Inflammatory macrophage treated with lipopolysaccharide for 1 hour (primary cell): Measurements from ENCODE around the gene PROB1.
"Not testable (repeated sequence)": the region's sequence is repeated elsewhere in the genome, so short reads cannot be mapped to it uniquely, and the experiment has no call there.

Source experiments
- DNase-seq, 2 donors: peaks; one replicate each; pipeline ENCODE4 v3.0.0-alpha.2; 2020 to 2022

Gene PROB1

GRCh38 chr5:139413963-139414362 is 19.1 kb upstream of the PROB1 start:
- no peak for DNase-seq

DNA sequence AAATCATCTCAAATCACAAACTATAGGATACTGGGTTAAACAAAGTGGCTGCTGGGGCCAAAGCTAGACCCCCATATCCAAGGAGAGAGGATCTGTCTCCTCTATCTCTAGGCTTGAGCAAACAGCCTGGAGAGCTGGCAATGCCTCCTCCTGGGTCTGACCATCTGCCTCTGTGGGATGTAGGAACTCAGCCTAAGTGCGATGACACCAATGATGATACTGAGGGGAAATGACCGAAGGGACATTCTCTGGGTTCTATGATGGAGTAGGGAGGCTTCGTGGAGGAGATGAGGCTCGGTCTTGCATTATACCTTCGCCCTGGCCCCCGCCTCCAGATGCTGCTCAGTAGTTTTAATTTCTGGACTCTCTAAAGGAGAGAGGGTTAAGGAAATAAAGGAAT is 18.2 kb upstream of the PROB1 start:
- DNase-seq: no peak

DNA sequence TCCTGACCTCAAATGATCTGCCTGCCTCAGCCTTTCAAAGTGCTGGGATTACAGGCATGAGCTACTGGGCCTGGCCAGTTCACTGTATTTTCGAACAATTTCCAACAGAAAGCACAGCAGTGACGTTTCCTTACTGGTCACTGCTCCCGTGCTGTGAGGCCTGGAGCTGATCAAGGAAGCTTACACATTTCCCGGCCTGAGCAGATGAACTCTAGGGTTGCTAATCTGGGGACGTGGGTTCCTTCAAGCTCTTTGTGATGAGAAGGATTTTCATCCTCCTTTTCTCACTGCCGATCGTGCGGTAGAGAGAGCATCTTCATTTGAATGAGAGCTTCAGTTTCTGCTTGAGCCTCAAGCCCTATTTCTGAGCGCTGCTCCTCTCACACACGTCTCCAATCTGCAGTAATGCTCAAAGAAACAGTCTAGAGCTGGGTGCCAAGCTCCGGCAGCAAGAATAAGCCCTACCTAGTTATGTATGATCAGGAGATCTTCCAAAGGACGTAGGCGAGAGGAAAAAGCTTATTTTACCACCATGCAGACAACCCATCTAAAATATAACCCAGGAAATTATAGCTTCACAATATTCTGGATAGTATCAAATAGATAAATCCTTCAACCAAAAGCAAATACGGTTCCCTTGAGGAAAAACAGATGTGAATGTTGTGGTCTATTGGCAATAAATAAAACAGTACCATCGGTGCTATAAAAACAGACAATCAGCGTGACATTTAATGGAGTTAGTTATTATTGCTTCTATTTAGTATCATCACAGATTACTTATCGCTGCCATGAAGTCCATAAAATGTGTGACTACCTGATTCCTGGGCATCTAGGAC is 16.3 kb upstream of the PROB1 start:
- DNase-seq: no peak

DNA sequence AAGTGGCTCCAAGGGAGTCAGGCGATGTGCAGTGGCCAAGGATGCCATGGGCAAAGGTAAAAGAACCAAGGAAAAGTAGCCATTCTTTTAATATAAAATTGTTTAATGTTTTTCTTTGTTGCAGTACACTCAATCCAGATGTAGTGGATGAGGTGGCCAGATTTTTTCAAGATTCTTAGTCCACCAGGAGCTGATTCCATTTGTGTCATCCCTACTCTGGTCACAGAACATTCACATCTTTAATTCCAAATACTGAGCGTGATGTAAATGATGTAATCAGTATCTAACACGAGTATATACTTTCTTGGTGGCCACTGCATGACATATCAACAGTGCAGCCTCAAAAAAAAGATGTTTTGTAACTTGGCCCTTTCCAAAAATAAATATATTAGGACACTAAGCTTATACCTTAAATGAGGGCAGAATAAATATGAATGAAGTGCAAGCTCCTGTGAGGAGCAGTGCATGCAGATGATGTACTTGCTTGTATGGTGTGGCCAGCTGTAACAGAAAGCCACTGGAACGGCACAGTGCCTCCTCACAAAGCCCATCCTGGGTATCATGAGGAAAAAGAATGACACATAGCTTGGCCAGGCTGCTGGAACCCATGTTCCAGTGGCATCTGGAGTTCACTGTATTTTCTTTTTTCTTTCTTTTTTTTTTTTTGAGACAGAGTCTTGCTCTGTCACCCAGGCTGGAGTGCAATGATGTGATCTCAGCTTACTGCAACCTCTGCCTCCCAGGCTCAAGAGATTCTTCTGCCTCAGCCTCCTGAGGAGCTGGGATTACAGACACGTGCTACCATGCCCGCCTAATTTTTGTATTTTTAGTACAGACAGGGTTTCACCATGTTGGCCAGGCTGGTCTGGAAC is 15.5 kb upstream of the PROB1 start:
- DNase-seq: no peak

DNA sequence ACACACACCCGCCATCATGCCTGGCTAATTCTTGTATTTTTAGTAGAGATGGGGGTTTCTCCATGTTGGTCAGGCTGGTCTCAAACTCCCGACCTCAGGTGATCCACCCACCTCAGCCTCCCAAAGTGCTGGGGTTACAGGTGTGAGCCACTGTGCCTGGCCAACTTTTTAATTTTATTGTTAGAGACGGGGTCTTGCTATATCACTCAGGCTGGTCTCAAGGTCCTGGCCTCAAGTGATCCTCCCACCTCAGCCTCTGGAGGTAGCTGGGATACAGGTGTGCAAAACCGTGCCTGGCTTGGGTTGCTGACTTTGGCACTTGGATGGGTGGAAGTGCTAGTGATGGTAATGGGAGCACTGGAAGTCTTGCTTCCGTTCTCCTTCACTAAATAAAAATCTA is 14.2 kb upstream of the PROB1 start:
- DNase-seq: not testable (repeated sequence)

- no peak for DNase-seq
Measured at GRCh38 chr5:139408191-139408590, 13.3 kb upstream of the PROB1 start.

- no peak for DNase-seq
Measured at GRCh38 chr5:139407517-139407916, 12.6 kb upstream of the PROB1 start.

GRCh38 chr5:139406963-139407362 is 12.1 kb upstream of the PROB1 start:
- no peak for DNase-seq

GRCh38 chr5:139404484-139404840 is 9.6 kb upstream of the PROB1 start:
- no peak for DNase-seq

DNA sequence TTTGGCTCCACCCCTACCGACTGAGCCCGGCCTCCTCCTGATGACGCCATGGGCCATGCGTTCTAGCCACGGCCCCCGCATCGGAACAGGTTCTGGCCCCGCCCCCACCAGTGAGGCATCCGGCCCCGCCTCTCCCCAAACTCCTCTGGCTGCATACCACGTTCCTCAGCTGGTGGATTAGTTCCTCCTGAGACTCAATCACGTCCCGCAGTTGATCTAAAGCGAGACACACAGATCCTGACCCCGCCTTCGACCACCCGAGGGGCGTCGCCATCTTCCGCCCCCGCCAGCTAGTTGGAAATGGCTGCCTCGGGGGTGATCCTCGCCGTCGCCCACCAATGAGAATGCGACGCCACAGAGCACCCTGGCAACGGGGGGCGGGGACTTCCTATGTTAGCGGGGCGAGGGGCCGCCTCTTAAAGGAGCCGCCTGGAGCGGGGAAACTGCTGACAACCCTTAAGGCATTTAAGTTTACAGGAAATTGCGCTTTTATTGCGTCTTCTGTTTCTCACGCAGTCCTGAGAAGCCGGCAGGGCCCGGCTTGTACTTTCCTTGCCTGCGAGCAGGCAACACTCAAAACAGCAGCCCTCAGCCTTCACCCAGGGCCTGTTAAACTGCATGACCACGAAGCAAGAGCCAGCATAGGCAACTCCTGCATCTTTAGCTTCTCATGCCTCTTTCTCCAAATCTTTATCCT is 9.0 kb upstream of the PROB1 start, which contains the start of gene SPATA24:
Gene SPATA24, minus strand, starts transcription at position 303 of the 697 bp plus-strand sequence. Its CDS starts 29 bp downstream, at position 274.
- peak; percentile 95 to 97 for DNase-seq

DNA sequence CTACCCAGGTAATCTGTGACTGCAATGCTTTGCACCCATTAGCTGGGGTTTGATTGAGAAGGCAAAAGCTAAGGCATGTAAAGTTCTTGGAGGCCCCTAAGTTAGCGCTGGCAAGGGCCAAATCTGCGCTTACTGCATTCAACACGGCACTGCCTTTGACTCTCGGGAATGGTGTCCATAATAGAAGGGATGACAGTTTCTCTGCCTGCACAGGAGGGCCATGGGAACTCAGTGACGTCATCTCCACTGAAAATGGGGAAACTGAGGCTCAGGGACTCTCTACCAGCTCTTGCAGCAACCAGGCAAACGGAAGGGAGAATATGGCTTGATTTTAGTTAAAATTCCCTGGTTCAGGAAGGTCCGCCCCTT is 8.5 kb upstream of the PROB1 start:
- DNase-seq: no peak

- peak; percentile 17 to 33 for DNase-seq
Measured at GRCh38 chr5:139402561-139403158, 7.8 kb upstream of the PROB1 start.

DNA sequence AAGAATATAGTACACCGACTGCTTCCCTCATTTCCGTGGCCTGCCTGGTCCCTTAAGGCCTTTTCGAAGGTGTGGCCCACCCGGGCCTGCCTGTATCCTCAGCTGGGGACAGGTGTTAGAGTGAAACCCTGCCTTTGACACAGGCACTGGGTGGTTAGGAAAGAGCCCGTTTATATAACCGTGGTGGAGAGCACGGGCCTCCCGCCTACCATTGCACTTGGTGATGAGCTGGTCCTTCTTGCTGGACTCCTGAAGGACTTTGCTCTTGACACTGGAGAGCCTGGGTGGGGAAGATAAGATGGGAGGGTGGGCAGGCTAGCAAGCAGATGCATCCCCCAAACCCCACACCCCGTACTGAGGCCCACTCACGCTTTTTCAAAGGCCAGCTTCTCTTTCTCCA is 6.6 kb upstream of the PROB1 start:
- no peak for DNase-seq

DNA sequence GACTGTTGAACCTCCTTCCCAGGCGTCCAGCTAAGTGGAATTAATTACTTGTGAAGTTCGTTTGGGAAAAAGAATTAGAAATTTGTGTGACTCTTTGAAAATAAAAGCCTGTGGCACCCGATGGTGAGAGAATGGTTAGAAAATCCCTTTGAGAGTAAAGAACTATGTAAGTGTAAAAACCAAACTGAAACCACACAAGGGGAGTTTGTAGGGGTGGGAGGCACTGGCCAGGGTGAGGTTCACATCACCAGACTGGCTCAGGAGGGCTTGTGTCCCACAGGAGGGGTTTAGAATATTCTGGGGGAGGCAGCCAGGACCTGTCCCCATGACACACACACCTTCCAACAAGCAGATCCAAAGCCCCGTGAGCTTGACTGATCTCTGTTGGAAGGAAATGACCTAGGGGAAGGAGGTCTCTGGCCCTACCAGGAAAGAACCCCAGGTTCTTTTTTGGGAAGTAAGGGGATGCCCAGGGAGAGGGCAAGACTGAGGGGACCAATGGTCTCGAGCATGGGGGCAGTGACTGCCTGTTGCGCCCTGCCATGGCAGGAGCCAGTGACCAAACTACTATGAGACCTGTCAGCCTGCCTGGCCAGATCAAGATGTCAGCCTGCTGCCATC is 4.7 kb upstream of the PROB1 start:
- no peak for DNase-seq

DNA sequence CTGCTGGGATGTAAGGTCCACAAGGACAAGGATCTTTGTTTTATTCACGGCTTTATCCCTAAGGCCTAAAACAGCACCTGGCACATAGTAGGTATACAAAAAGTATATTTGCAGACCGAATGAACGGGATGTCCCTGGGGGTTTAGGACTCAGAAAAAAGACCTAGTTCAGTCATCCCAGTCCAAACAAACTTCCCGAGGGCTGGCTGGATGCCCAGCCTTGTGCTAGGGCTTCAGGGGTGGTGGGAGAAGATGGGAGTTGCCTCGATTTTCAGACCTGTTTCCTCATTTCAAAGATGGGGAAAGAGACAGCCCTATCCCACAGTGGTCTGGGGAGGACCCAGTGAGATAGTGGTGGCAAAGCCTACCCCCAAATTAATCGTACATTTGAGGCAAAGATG is 3.0 kb upstream of the PROB1 start:
- no peak for DNase-seq

- no peak for DNase-seq
Measured at GRCh38 chr5:139396691-139397090, 1.8 kb upstream of the PROB1 start.

- DNase-seq: no peak
Measured at GRCh38 chr5:139395844-139396640, 1.1 kb upstream of the PROB1 start.

DNA sequence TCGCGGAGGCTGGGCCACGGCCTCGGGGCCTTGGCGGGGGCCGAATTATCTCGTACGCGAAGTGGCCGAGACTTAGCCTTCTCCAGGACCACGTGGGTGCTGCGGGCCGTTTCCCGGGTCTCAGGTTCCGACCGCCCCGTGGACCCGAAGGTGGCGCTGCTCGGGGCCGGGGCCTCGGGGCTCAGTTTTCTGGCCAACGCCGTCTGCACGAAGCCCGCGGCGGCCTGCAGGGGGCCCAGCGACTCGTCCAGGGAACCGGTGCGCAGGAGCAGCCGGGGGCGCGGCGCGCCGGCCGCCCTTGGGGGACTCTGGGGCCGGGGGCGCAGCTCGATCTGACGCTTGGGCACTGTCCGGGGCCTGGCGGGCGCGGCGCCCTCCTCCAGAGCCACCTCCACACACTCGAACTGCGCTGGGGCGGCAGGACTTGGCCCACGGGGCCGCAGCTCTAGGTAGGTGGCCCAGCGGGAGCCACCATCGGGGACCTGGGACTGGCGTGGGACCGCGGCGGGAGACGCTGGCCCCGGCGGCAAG is 716 bp downstream of the PROB1 start:
- DNase-seq: peak in 1 of 2 donors; percentile 8

GRCh38 chr5:139393497-139394122 is 1.3 kb downstream of the PROB1 start:
- no peak for DNase-seq

DNA sequence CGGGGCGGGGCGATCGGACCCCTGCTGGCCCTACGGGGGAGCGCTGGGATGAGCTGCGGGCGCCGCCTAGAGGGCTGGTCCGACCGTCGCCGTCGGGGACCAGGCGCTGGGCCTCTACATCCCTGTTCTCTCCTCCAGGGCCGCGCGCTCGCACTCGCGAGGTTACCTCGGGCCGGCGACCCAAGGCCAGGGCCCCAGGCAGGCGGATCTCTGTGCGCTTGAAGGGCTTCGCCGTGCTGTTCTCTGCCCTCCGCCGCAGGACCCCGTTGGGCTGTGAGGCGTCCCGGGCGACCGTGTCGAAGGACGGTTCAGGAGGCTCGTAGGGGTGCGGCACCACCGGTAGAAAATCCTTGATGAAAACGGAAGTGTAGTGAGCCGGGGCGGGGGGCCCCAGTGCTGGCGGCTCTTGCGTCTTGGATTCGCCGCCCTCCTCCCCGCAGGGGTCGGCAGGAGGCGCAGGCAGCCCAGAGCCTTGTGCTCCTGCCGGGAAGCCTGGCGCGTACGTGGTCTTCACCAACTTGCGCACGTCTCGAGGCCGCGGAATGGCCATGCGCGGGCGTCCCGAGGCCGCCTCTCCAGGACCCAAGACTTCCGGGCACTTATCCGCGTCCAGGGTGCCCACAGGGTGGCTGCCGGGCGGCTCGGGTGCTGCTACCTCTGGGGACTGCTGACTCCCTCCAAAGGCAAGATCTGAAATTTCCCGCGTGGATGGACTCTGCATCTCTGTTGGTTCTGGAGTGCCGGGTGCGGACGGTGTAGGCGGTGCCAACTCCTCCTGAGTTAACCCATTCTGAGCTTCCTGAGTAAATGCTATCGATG is 2.0 kb downstream of the PROB1 start:
- peak; percentile 38 to 59 for DNase-seq
